MM.1S (cell line): Measurements from ENCODE around the gene NUP214.

Experiments
- DNase-seq: peaks from one replicate; pipeline ENCODE4 v3.0.0-alpha.2; 2015
- H2AFZ ChIP-seq: fragments of 300-600 bp; sonication (generic); 2 replicates; pipeline ENCODE4 v1.6.0; 2016; ENCODE audit warnings: antibody characterized with exemption, low read length
- H3F3A ChIP-seq: fragments of 300-600 bp; sonication (generic); 2 replicates; pipeline ENCODE4 v1.6.1; 2016; ENCODE audit warnings: mild to moderate bottlenecking, antibody characterized with exemption, low read length, moderate library complexity, mixed read lengths; ENCODE audit not compliant: insufficient read depth
- H3K27ac ChIP-seq: fragments of 300-600 bp; sonication (generic); 2 replicates; pipeline ENCODE4 v1.5.1; 2016; ENCODE audit warnings: mild to moderate bottlenecking, low read length
- H3K27me3 ChIP-seq: fragments of 300-600 bp; sonication (generic); replicated peaks from 2 replicates; pipeline ENCODE4 v1.6.0; 2016; ENCODE audit warnings: low read length; ENCODE audit not compliant: insufficient read depth
- H3K36me3 ChIP-seq: fragments of 300-600 bp; sonication (generic); replicated peaks from 2 replicates; pipeline ENCODE4 v1.6.1; 2016; ENCODE audit warnings: mild to moderate bottlenecking, low read length, mixed read lengths; ENCODE audit not compliant: insufficient read depth
- H3K4me1 ChIP-seq: fragments of 300-600 bp; sonication (generic); 2 replicates; pipeline ENCODE4 v1.6.1; 2016; ENCODE audit warnings: low read length, mixed read lengths
- H3K4me2 ChIP-seq: fragments of 300-600 bp; sonication (generic); 2 replicates; pipeline ENCODE4 v1.6.0; 2016; ENCODE audit warnings: low read depth, low read length
- H3K4me3 ChIP-seq: fragments of 300-600 bp; sonication (generic); 2 replicates; pipeline ENCODE4 v1.5.1; 2016; ENCODE audit warnings: low read length, mixed read lengths
- H3K79me2 ChIP-seq: fragments of 300-600 bp; sonication (generic); 2 replicates; pipeline ENCODE4 v1.6.1; 2016; ENCODE audit warnings: mixed run types, low read length, mixed read lengths
- H3K9ac ChIP-seq: fragments of 300-600 bp; sonication (generic); 2 replicates; pipeline ENCODE4 v1.6.1; 2016; ENCODE audit warnings: low read length, mixed read lengths
- H3K9me2 ChIP-seq: fragments of 300-600 bp; sonication (generic); replicated peaks from 2 replicates; pipeline ENCODE4 v1.6.1; 2016; ENCODE audit warnings: mild to moderate bottlenecking, low read length, mixed read lengths; ENCODE audit not compliant: insufficient read depth
- H3K9me3 ChIP-seq: fragments of 300-600 bp; sonication (generic); replicated peaks from 2 replicates; pipeline ENCODE4 v1.6.1; 2016; ENCODE audit warnings: mild to moderate bottlenecking, low read length, mixed read lengths; ENCODE audit not compliant: insufficient read depth
- H4K20me1 ChIP-seq: fragments of 300-600 bp; sonication (generic); 2 replicates; pipeline ENCODE4 v1.6.1; 2016; ENCODE audit warnings: mild to moderate bottlenecking, low read length, moderate library complexity, mixed read lengths; ENCODE audit not compliant: insufficient read depth
- CTCF ChIP-seq: fragments of 300-600 bp; sonication (generic); IDR thresholded peaks from 2 replicates; pipeline ENCODE4 v1.5.1; 2016; ENCODE audit warnings: antibody characterized with exemption, low read length, mixed read lengths
- EZH2 ChIP-seq: fragments of 300-600 bp; sonication (generic); optimal IDR thresholded peaks from 2 replicates; pipeline ENCODE3; 2017; ENCODE audit warnings: low read depth, mild to moderate bottlenecking, antibody characterized with exemption, low read length, mixed read lengths
- EZH2phosphoT487 ChIP-seq: fragments of 300-600 bp; sonication (generic); IDR thresholded peaks from 2 replicates; pipeline ENCODE4 v1.6.1; 2018; ENCODE audit warnings: antibody characterized with exemption, low read length

Gene NUP214

GRCh38 chr9:131263701-131264100, 138.3 kb downstream of the NUP214 start:
- no peaks in the 10 kb centered on the region for H3K9me3 ChIP-seq
- peaks cover 31% of the 10 kb centered on the region for H3K4me1 ChIP-seq
- no peak overlapping the region for H3K4me3 ChIP-seq
- no peak for DNase-seq
- H3K36me3 ChIP-seq: peaks cover 10% of the 10 kb centered on the region
- H3K9me2 ChIP-seq: no peaks in the 10 kb centered on the region
- peaks cover 84% of the 10 kb centered on the region for H3K79me2 ChIP-seq
- peaks cover 26% of the 10 kb centered on the region for H3F3A ChIP-seq
- H3K27me3 ChIP-seq: no peaks in the 10 kb centered on the region
- no peaks in the 10 kb centered on the region for H4K20me1 ChIP-seq
- TF ChIP-seq EZH2 (no peak), EZH2phosphoT487 (no peak), CTCF (no peak)
- H2AFZ ChIP-seq: no peak overlapping the region
- H3K27ac ChIP-seq: peak overlapping the region; percentile 3; the same call in 1 of the 2 replicates
- no peak overlapping the region for H3K9ac ChIP-seq
- H3K4me2 ChIP-seq: no peak overlapping the region

- H2AFZ ChIP-seq: no peak overlapping the region
- H3K4me1 ChIP-seq: peaks cover 33% of the 10 kb centered on the region
- H3K9me3 ChIP-seq: no peaks in the 10 kb centered on the region
- peak overlapping the region; percentile 3; the same call in 1 of the 2 replicates for H3K27ac ChIP-seq
- no peak for TF ChIP-seq EZH2
- no peak for TF ChIP-seq CTCF
- TF ChIP-seq EZH2phosphoT487: no peak
- H3K79me2 ChIP-seq: peaks cover 80% of the 10 kb centered on the region
- no peak overlapping the region for H3K4me2 ChIP-seq
- H3K9me2 ChIP-seq: no peaks in the 10 kb centered on the region
- H3K4me3 ChIP-seq: no peak overlapping the region
- peaks cover 32% of the 10 kb centered on the region for H3F3A ChIP-seq
- no peak overlapping the region for H3K9ac ChIP-seq
- H3K36me3 ChIP-seq: peaks cover 10% of the 10 kb centered on the region
- no peaks in the 10 kb centered on the region for H4K20me1 ChIP-seq
- DNase-seq: no peak
- H3K27me3 ChIP-seq: no peaks in the 10 kb centered on the region
Observed at GRCh38 chr9:131264231-131264630, 138.8 kb downstream of the NUP214 start.

- H3K27ac ChIP-seq: no peak overlapping the region
- no peaks in the 10 kb centered on the region for H3K9me3 ChIP-seq
- H3K9me2 ChIP-seq: no peaks in the 10 kb centered on the region
- no peak overlapping the region for H3K4me2 ChIP-seq
- H3K27me3 ChIP-seq: no peaks in the 10 kb centered on the region
- TF ChIP-seq EZH2phosphoT487 (no peak), EZH2 (no peak), CTCF (no peak)
- no peak overlapping the region for H3K4me3 ChIP-seq
- peaks cover 44% of the 10 kb centered on the region for H3K4me1 ChIP-seq
- peaks cover 42% of the 10 kb centered on the region for H3F3A ChIP-seq
- no peak overlapping the region for H3K9ac ChIP-seq
- H3K79me2 ChIP-seq: peaks cover 78% of the 10 kb centered on the region
- no peaks in the 10 kb centered on the region for H4K20me1 ChIP-seq
- no peaks in the 10 kb centered on the region for H3K36me3 ChIP-seq
- no peak overlapping the region for H2AFZ ChIP-seq
- no peak for DNase-seq
Observed at GRCh38 chr9:131266266-131267229, 141.2 kb downstream of the NUP214 start.
